Measurements from ENCODE around the gene UHRF1. TPM values are rescaled to one million over a fixed set of nuclear protein-coding genes. Genes with fewer than 3 reads are reported as not detected.

Gene UHRF1
- total RNA-seq, 1 experiment from 2014 or later: 109 TPM

DNA sequence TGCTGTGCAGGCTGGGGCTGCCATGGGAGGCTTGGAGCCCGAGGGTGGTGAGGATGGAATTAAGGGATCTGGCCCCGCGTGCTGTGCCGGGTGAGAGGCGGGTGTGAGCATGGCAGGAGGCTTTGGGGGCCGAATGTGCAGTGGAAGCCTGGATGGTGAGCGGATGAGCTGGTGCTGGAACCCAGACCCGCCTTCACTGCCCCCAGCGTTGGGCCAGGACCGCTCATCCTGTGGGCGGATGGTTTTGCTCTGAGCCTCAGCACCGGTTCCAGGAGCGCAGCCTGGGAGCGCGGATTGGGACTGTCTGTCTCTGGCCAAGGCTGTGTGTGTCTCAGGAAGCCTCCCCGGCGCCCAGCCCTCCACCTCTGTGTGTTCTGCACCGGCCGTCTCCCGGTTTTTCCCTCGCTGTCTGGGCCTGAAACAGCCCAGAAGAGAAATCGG, 76.3 kb downstream of the UHRF1 start:
- RAD21 ChIA-PET (ENCODE audit: low non-redundant PET in 1 of 2, low total read pairs in 2 of 2, uncharacterized antibody in 2 of 2, unreplicated experiment in 2 of 2): no interaction called here
- no peak overlapping the region for H3K4me3 ChIP-seq (replicated peaks in 1 of 2; ENCODE audit: low read depth in 1 of 2, low read length in 2 of 2)
- no peak overlapping the region for H2AFZ ChIP-seq (ENCODE audit: low read depth, low read length, poor library complexity, severe bottlenecking)
- H3K9me3 ChIP-seq (ENCODE audit: control insufficient read depth in 1 of 2, insufficient read depth in 1 of 2, low read depth in 1 of 2, low read length in 2 of 2): no peaks in the 10 kb centered on the region
- BruUV-seq (replicated peaks): no TSS peak
- H3K27me3 ChIP-seq (ENCODE audit: insufficient read depth, low read length): no peaks in the 10 kb centered on the region
- peaks cover 4 to 18% of the 10 kb centered on the region in 2 experiments; a peak in 3 of 4 replicates for H3K4me1 ChIP-seq (ENCODE audit: control insufficient read depth in 1 of 2, insufficient read depth in 2 of 2, low read length in 2 of 2)
- no peaks in the 10 kb centered on the region for H3K36me3 ChIP-seq (ENCODE audit: control insufficient read depth in 1 of 2, insufficient read depth in 2 of 2, low read length in 2 of 2)
- DNase-seq (ENCODE audit: low read depth, low spot score): no peak
- H4K20me1 ChIP-seq (ENCODE audit: insufficient read depth): no peaks in the 10 kb centered on the region
- intact Hi-C loops (cut with micrococcal nuclease): no loop called here
- TF ChIP-seq, protein P1, sequence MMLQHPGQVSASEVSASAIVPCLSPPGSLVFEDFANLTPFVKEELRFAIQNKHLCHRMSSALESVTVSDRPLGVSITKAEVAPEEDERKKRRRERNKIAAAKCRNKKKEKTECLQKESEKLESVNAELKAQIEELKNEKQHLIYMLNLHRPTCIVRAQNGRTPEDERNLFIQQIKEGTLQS (IDR thresholded peaks at IDR 0.05): no peak
- TF ChIP-seq ZFX (IDR thresholded peaks at IDR 0.05) (no peak), SIN3A (IDR thresholded peaks at IDR 0.05; ENCODE audit: low read depth) (no peak), EZH2phosphoT487 (IDR thresholded peaks at IDR 0.05; ENCODE audit: borderline replicate concordance) (no peak), POLR2AphosphoS5 (IDR thresholded peaks at IDR 0.05; ENCODE audit: low read depth, low read length) (no peak), CBX3 (IDR thresholded peaks at IDR 0.05; ENCODE audit: low read depth) (no peak), YY1 (IDR thresholded peaks at IDR 0.05; ENCODE audit: extremely low read depth, insufficient replicate concordance, low read depth, low read length) (no peak), SRF (IDR thresholded peaks at IDR 0.05; ENCODE audit: low read depth) (no peak), ZNF274 (IDR thresholded peaks at IDR 0.05; ENCODE audit: low read depth, low read length) (no peak), ZBTB33 (IDR thresholded peaks at IDR 0.05; ENCODE audit: extremely low read depth, insufficient replicate concordance, low read length) (no peak), SP1 (IDR thresholded peaks at IDR 0.05; ENCODE audit: low read depth) (no peak), EGR1 (IDR thresholded peaks at IDR 0.05; ENCODE audit: low read depth) (no peak), RAD21 (IDR thresholded peaks at IDR 0.05; ENCODE audit: low read depth) (no peak), ELF1 (IDR thresholded peaks at IDR 0.05; ENCODE audit: borderline replicate concordance, low read depth) (no peak), FOSL1 (IDR thresholded peaks at IDR 0.05; ENCODE audit: low read depth) (no peak), CEBPB (IDR thresholded peaks at IDR 0.05; ENCODE audit: low read depth) (no peak), TCF7L2 (IDR thresholded peaks at IDR 0.05; ENCODE audit: borderline replicate concordance, extremely low read depth, insufficient read depth, insufficient read length) (no peak), EZH2 (IDR thresholded peaks at IDR 0.05) (no peak)
- TF ChIP-seq, protein P2, sequence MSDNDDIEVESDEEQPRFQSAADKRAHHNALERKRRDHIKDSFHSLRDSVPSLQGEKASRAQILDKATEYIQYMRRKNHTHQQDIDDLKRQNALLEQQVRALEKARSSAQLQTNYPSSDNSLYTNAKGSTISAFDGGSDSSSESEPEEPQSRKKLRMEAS (IDR thresholded peaks at IDR 0.05): no peak
- TF ChIP-seq, protein P3, sequence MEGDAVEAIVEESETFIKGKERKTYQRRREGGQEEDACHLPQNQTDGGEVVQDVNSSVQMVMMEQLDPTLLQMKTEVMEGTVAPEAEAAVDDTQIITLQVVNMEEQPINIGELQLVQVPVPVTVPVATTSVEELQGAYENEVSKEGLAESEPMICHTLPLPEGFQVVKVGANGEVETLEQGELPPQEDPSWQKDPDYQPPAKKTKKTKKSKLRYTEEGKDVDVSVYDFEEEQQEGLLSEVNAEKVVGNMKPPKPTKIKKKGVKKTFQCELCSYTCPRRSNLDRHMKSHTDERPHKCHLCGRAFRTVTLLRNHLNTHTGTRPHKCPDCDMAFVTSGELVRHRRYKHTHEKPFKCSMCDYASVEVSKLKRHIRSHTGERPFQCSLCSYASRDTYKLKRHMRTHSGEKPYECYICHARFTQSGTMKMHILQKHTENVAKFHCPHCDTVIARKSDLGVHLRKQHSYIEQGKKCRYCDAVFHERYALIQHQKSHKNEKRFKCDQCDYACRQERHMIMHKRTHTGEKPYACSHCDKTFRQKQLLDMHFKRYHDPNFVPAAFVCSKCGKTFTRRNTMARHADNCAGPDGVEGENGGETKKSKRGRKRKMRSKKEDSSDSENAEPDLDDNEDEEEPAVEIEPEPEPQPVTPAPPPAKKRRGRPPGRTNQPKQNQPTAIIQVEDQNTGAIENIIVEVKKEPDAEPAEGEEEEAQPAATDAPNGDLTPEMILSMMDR (IDR thresholded peaks at IDR 0.05 in 2 of 3, conservative IDR thresholded peaks at IDR 0.05 in 1 of 3; ENCODE audit: borderline replicate concordance in 1 of 3, insufficient read depth in 1 of 3, low read depth in 2 of 3, low read length in 2 of 3): no peak
- no peak for ATAC-seq
- CTCF ChIA-PET: no interaction called here
- H3K9me2 ChIP-seq (ENCODE audit: insufficient read depth): no peaks in the 10 kb centered on the region
- no peak overlapping the region for H3K9ac ChIP-seq (ENCODE audit: low read length)
- peaks cover 31% of the 10 kb centered on the region for H3K79me2 ChIP-seq (ENCODE audit: insufficient read depth, low read length)
- no peak overlapping the region for H3K27ac ChIP-seq (ENCODE audit: low read depth, low read length)
- POLR2A ChIA-PET: no interaction called here
- no peak overlapping the region for H3K4me2 ChIP-seq (ENCODE audit: low read length)
